Activated T-cell treated with anti-CD3 and anti-CD28 coated beads, Interleukin-2, amount 50 U/mL, for 24 hours (primary cell): ENCODE measurements around the gene DSCAM.

Source experiments
- DNase-seq: peaks from one replicate; pipeline ENCODE4 v3.0.0-alpha.2; 2020
- H3K27ac Mint-ChIP-seq: 2 replicates; pipeline ENCODE4 v1.8.0; 2020; ENCODE audit warnings: mild to moderate bottlenecking, mixed read lengths
- H3K27me3 Mint-ChIP-seq: 2 replicates; pipeline ENCODE4 v1.8.0; 2020; ENCODE audit warnings: mixed read lengths
- H3K36me3 Mint-ChIP-seq: 2 replicates; pipeline ENCODE4 v1.8.0; 2020; ENCODE audit warnings: low read depth, mixed read lengths
- H3K4me1 Mint-ChIP-seq: 2 replicates; pipeline ENCODE4 v1.8.0; 2020; ENCODE audit warnings: low read depth, mixed read lengths
- H3K4me3 Mint-ChIP-seq: 2 replicates; pipeline ENCODE4 v1.8.0; 2020; ENCODE audit warnings: mild to moderate bottlenecking, moderate library complexity, mixed read lengths
- H3K9me3 Mint-ChIP-seq: 2 replicates; pipeline ENCODE4 v1.8.0; 2020; ENCODE audit warnings: mixed read lengths

Gene DSCAM

DNA sequence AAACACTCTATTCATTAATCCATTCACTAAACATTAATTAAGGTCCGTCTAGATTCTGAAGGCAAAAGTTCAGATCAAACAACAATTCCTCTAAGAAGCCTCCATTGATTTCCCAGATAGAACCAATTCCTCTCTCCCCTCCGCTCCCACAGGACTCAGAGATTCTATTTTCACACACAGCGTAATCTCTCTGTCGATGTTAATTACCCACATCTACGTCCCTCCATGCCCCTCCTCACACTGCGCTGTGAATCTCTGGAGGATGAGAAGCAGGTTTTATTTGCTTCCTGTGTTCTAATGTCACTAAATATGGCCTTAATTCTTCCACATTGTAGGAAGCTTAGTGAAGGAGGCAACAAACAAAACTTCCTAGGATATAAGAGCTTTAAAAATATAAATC is 306.7 kb downstream of the DSCAM start:
- Mint-ChIP-seq H3K4me3 (no peak overlapping the region), H3K9me3 (peaks cover 13% of the 10 kb centered on the region), H3K27ac (no peak overlapping the region), H3K36me3 (no peaks in the 10 kb centered on the region), H3K27me3 (no peaks in the 10 kb centered on the region), H3K4me1 (no peaks in the 10 kb centered on the region)
- no peak for DNase-seq

DNA sequence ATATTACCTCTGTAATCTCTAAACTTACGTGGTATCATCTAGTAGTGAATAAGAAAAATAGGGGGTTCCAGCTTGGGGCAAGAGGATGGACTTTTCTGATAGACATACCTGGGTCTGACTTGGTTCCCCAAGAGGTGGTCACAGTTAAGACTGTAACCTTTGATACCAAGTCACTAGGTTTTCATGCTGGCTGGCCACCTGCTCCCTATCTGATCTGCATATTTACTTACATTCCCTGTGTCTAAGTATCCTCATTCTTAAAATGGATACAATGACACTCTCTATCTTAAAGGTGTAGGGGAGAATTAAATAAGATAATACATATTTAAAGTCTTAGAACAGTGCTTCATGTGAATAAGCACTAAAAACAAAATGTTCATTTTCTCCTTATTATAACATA is 312.1 kb downstream of the DSCAM start:
- no peaks in the 10 kb centered on the region for H3K27me3 Mint-ChIP-seq
- H3K27ac Mint-ChIP-seq, result no peak overlapping the region
- no peak overlapping the region for H3K4me3 Mint-ChIP-seq
- no peaks in the 10 kb centered on the region for H3K4me1 Mint-ChIP-seq
- DNase-seq, result no peak
- no peaks in the 10 kb centered on the region for H3K36me3 Mint-ChIP-seq
- H3K9me3 Mint-ChIP-seq, result peaks cover 10% of the 10 kb centered on the region

DNA sequence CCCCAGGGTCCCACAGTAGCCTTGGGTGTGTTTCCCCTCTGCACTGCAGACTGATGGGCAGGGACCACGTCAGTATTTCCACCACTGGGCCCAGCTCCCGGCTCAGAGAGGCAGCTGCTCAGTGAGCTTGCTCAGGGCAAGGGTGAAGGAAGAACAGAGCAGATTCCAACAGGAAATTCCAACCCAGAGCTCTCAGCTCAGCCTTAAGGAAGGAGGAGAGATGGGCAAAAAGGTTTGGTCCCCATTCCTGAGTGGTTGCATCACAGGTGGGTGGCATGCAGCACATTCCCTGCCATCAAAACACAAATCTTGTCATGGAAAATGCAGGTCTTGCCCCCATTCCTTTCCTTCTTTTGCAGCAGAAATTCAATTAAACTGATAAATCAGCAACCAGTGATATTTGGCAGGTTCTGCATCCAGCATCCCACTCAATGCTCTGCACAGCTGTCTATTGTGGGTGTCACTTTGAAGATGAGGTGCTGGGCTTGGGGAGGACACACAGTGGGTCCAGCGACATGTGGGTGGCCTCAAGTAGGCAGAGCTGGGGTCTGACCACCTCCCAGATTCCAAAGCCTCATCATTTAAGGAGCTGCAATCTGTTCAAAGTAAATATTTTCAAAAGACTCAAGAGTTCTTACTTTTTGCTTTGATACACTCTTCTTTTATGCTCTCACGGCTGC is 315.4 kb downstream of the DSCAM start:
- no peaks in the 10 kb centered on the region for H3K27me3 Mint-ChIP-seq
- DNase-seq, result no peak
- no peaks in the 10 kb centered on the region for H3K4me1 Mint-ChIP-seq
- H3K27ac Mint-ChIP-seq, result no peak overlapping the region
- no peak overlapping the region for H3K4me3 Mint-ChIP-seq
- peaks cover 18% of the 10 kb centered on the region for H3K9me3 Mint-ChIP-seq
- H3K36me3 Mint-ChIP-seq, result no peaks in the 10 kb centered on the region

DNA sequence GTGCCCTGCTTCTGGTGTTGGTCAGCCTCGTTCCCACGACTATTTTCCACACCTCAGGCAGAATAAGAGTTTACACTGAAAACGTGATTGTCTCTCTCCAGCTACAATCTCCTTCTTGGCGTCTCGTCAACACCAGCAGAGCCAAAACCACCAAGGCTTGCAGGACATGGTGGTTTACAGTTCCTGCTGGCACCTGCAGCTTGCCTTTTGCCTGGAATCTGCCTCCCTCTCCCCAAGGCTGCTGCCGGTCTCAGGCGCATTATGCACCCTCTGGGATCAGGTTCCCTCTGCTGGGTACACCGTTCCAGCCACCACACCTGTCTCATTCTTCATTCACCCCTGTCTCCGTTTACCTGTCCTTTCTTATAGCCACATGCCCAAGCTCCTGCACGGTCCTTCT is 315.9 kb downstream of the DSCAM start:
- no peak for DNase-seq
- Mint-ChIP-seq H3K4me3 (no peak overlapping the region), H3K4me1 (no peaks in the 10 kb centered on the region), H3K36me3 (no peaks in the 10 kb centered on the region), H3K27ac (no peak overlapping the region), H3K9me3 (peaks cover 18% of the 10 kb centered on the region), H3K27me3 (no peaks in the 10 kb centered on the region)

DNA sequence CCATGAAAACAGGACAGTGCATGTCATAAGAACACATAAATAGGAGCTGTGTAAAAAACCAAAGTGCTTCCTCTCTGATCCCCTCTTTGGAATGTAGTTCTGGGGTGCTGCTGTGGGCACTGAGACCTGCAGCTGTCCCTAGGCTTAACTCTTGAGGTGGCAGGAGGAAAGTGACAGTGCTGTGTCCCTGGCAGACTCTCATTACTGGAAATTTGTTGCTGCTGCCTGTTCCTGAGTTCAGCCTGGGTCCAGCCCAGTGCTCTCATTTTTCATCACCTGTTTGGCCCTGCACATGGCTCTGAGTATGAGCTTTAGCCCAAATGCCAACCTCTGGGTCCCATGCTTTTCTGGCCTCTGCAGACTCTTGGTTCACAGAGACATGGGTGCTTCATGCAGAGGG is 329.3 kb downstream of the DSCAM start:
- Mint-ChIP-seq H3K4me1 (no peaks in the 10 kb centered on the region), H3K36me3 (no peaks in the 10 kb centered on the region), H3K27me3 (no peaks in the 10 kb centered on the region), H3K4me3 (no peak overlapping the region), H3K27ac (no peak overlapping the region), H3K9me3 (no peaks in the 10 kb centered on the region)
- no peak for DNase-seq

DNA sequence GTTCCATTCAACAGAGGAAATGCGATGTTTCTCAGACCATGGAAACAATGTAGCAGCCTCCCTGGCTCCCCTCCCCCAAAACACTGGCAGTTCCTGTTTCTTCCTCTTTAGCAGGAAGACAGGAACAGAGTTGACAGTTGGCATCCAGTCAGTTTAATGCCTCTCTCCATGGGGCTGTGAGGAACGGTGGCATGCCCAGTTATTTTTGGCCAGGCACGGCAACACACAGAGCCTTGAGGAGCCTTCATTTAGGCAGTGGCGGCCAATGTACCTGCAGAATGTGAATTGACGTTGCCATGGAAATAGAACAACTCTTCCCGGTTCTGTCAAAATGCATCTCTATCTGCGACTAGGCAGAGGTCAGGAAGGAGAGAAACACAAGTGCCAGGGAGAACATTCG is 330.6 kb downstream of the DSCAM start:
- H3K9me3 Mint-ChIP-seq, result peaks cover 5% of the 10 kb centered on the region
- no peak overlapping the region for H3K4me3 Mint-ChIP-seq
- no peaks in the 10 kb centered on the region for H3K27me3 Mint-ChIP-seq
- no peaks in the 10 kb centered on the region for H3K4me1 Mint-ChIP-seq
- H3K36me3 Mint-ChIP-seq, result no peaks in the 10 kb centered on the region
- no peak for DNase-seq
- H3K27ac Mint-ChIP-seq, result no peak overlapping the region

DNA sequence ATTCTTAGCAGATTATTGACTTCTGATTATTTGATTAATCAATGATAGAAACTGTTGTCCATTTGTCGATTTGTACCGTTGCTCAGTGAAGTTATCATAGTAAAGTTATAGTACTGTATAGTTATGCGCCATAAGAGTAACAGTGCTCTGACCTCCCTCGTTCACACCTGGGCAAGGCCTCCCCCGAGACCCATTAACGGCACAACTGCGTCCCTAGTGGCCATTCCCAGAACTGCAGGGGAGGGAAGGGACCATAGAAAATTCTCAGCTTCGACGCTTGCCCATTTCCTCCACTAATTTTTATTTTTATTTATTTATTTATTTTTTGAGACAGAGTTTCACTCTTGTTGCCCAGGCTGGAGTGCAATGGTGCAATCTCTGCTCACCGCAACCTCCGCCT is 334.4 kb downstream of the DSCAM start:
- peaks cover 5% of the 10 kb centered on the region for H3K9me3 Mint-ChIP-seq
- H3K4me1 Mint-ChIP-seq, result no peaks in the 10 kb centered on the region
- no peak overlapping the region for H3K4me3 Mint-ChIP-seq
- H3K27ac Mint-ChIP-seq, result no peak overlapping the region
- no peak for DNase-seq
- no peaks in the 10 kb centered on the region for H3K27me3 Mint-ChIP-seq
- H3K36me3 Mint-ChIP-seq, result no peaks in the 10 kb centered on the region

DNA sequence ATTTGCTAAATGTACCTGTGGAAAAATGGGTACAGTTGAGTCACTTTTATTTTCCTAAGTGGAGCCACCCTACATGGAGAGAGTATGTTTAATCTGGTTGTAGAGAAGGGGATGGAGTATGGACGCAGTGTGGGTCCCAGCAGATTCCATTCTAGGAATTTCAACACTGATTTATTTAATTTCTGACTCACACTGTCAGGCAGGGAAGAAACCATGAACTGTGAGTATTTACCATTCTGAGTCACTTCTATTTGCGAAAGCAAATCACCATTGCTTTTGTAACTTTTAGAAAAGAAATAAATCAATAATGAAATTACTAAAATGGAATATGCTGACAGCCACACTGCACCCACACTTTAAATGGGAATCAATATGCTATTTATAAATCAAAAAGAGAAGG is 339.0 kb downstream of the DSCAM start:
- Mint-ChIP-seq H3K9me3 (peaks cover 5% of the 10 kb centered on the region), H3K4me3 (no peak overlapping the region), H3K36me3 (no peaks in the 10 kb centered on the region), H3K27ac (no peak overlapping the region), H3K27me3 (no peaks in the 10 kb centered on the region), H3K4me1 (no peaks in the 10 kb centered on the region)
- no peak for DNase-seq

DNA sequence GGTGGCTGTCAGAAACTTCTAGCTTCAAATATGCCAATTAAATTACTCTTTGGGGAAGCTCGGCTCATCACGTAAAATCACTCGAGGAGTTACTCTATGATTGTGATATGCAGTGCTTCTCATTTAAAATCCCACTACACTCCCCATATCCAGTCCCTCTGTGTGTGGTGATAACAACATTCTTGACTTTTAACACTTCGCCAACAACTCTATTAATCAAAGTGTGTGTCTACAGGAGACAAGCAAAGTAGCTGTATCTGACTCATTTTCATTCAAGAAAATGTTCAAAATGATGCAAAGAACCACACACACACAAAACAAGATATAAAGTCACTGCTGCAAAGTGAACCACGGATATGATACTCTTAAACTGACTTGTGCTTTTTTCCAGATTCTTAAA is 341.3 kb downstream of the DSCAM start:
- no peak overlapping the region for H3K27ac Mint-ChIP-seq
- H3K9me3 Mint-ChIP-seq, result no peaks in the 10 kb centered on the region
- H3K4me3 Mint-ChIP-seq, result no peak overlapping the region
- no peaks in the 10 kb centered on the region for H3K4me1 Mint-ChIP-seq
- H3K36me3 Mint-ChIP-seq, result no peaks in the 10 kb centered on the region
- no peaks in the 10 kb centered on the region for H3K27me3 Mint-ChIP-seq
- no peak for DNase-seq

DNA sequence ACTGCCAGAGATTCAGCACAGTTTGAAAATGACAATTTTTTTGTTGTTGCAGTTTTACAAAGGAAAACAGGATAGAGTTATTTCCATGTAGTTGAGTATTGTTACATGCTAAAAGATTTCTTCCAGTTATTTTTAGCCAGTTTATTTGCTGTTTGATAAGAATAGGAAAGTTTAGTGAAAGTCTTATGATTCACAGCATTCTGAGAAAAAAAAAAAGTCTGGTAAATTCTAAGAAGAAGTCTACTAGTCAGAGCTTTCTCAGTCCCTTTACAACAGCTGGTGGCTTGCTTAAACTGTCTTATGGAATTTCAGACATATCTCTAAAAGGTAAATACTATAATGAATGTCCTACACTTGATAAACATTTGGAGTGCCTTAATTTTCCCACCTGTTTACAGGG is 341.7 kb downstream of the DSCAM start:
- H3K36me3 Mint-ChIP-seq, result no peaks in the 10 kb centered on the region
- H3K27me3 Mint-ChIP-seq, result no peaks in the 10 kb centered on the region
- no peaks in the 10 kb centered on the region for H3K9me3 Mint-ChIP-seq
- no peak for DNase-seq
- no peak overlapping the region for H3K27ac Mint-ChIP-seq
- no peak overlapping the region for H3K4me3 Mint-ChIP-seq
- no peaks in the 10 kb centered on the region for H3K4me1 Mint-ChIP-seq

DNA sequence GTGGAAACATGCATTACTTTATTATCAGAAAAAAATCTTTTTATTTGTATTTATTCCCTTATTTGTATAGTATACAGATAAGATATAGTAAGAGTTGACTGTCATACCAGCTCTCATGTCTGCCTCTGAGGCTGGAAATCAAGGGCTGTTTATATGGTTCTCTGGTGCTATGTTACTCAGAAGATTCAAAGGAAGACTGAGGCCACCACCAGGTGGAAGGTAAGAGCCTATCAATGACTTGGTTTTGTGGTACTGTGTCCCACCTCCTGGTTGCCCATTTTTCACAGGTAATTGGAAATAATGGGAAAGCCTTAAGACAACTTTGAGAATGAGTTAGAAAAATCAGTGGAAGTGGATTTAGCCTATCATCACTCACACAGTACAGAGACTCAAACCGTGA is 342.1 kb downstream of the DSCAM start:
- H3K27me3 Mint-ChIP-seq, result no peaks in the 10 kb centered on the region
- no peak overlapping the region for H3K27ac Mint-ChIP-seq
- no peak overlapping the region for H3K4me3 Mint-ChIP-seq
- H3K4me1 Mint-ChIP-seq, result no peaks in the 10 kb centered on the region
- no peaks in the 10 kb centered on the region for H3K9me3 Mint-ChIP-seq
- H3K36me3 Mint-ChIP-seq, result no peaks in the 10 kb centered on the region
- DNase-seq, result no peak

DNA sequence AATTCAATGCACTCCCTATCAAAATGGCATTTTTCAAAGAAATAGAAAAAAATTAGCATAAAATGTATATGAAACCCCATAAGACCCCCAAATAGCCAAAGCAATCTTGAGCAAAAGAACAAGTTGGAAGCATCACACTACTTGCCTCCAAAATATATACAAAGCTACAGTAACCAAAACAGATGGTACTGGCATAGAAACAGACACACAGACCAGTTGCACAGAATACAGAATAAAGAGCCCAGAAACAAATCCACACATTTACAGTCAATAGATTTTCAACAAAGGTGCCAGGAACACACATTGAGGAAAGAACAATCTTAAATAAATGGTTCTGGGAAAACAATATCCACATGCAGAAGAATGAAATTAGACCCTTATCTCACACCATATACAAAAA is 350.8 kb downstream of the DSCAM start:
- Mint-ChIP-seq H3K27ac (no peak overlapping the region), H3K4me3 (no peak overlapping the region), H3K36me3 (no peaks in the 10 kb centered on the region), H3K4me1 (no peaks in the 10 kb centered on the region), H3K9me3 (peaks cover 21% of the 10 kb centered on the region), H3K27me3 (no peaks in the 10 kb centered on the region)
- DNase-seq, result no peak

DNA sequence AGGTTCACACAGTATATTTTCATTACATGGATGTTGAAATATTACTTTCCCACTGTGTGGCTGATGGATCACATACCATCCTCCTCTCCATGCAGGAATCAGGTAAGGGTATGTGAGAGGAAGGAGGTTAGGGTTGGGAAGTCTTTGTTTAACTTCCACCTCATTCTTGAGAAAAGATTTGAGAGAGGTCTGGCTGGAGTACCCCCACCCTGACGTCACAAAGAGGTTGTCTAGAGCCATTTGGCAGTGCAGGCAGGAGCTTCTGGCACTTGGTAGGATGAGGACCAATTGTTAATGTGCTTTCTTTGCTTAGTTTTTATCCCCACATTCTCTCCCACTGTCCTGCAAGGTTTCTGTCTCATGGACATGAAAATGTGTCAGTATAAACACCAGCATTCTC is 356.6 kb downstream of the DSCAM start:
- Mint-ChIP-seq H3K27ac (no peak overlapping the region), H3K36me3 (no peaks in the 10 kb centered on the region), H3K4me1 (no peaks in the 10 kb centered on the region), H3K27me3 (no peaks in the 10 kb centered on the region), H3K9me3 (peaks cover 26% of the 10 kb centered on the region), H3K4me3 (no peak overlapping the region)
- DNase-seq, result no peak

DNA sequence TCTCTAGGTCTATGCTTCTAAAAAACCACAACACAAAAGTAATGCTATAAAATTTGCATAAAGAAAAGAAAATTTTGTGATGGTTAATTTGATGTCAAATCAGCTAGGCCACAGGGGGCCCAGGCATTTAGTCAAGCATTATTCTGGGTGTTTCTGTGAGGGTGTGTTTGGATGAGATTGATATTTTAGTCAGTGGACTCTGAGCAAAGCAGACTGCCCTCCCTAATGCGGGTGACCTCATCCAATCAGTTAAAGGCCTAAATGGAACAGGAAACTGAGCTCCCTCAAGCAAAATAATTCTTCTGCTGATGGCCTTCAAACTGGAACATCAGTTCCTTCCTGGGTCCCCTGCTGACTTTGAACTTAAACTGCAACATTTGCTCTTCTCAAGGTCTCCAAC is 358.0 kb downstream of the DSCAM start:
- Mint-ChIP-seq H3K9me3 (peaks cover 23% of the 10 kb centered on the region), H3K4me1 (no peaks in the 10 kb centered on the region), H3K27ac (no peak overlapping the region), H3K27me3 (no peaks in the 10 kb centered on the region), H3K36me3 (no peaks in the 10 kb centered on the region), H3K4me3 (no peak overlapping the region)
- DNase-seq, result no peak

DNA sequence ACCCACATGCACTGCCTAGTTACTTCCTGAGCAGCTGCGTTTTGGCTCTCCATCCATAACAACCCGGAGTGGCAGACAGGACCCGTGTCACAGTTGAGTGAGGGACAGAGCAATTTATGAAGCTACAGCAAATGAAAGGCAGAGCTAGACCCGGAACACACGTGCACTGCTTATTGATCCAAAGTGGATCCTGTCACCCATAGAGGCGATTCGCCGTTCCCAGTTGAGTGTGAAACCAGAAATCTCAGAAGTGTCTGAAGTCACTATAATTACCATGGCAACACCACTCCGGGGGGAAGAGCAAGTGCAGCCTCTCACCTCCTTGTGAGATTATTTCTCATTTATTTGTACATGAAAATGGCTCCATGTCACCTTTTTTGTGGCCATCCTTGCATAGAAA is 365.2 kb downstream of the DSCAM start:
- no peaks in the 10 kb centered on the region for H3K27me3 Mint-ChIP-seq
- peaks cover 7% of the 10 kb centered on the region for H3K9me3 Mint-ChIP-seq
- no peak for DNase-seq
- H3K4me3 Mint-ChIP-seq, result no peak overlapping the region
- no peaks in the 10 kb centered on the region for H3K36me3 Mint-ChIP-seq
- H3K27ac Mint-ChIP-seq, result no peak overlapping the region
- H3K4me1 Mint-ChIP-seq, result no peaks in the 10 kb centered on the region

DNA sequence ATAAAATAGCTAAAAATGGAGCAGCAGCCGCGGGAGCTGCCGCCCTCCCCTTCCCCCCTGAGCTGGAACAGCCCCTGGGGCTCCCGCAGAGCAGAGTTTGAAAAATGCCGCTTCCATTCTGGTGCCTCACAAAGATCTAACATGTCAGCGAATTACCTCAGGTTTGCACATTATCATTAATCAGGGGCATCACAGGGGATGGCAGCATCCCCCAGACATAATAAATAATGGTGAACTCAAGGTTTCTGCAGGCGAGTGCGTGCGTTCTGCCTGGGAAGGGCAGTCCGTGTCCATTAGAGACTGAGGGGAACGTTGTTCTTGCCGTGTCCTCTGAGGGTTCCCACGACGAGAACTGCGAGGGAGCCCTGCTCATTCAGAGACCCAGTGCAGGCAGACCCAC is 372.4 kb downstream of the DSCAM start:
- no peaks in the 10 kb centered on the region for H3K36me3 Mint-ChIP-seq
- H3K27me3 Mint-ChIP-seq, result no peaks in the 10 kb centered on the region
- H3K4me1 Mint-ChIP-seq, result no peaks in the 10 kb centered on the region
- DNase-seq, result no peak
- peaks cover 4% of the 10 kb centered on the region for H3K9me3 Mint-ChIP-seq
- H3K4me3 Mint-ChIP-seq, result no peak overlapping the region
- no peak overlapping the region for H3K27ac Mint-ChIP-seq
